Putamen (tissue), 1 donor: ENCODE measurements around the gene P4HA1.
"Not testable (repeated sequence)": the region's sequence is repeated elsewhere in the genome, so short reads cannot be mapped to it uniquely, and the experiment has no call there.

Source experiments
- DNase-seq: peaks from one replicate; pipeline ENCODE4 v3.0.0-alpha.2; 2016; ENCODE audit warnings: low spot score

Gene P4HA1

DNA sequence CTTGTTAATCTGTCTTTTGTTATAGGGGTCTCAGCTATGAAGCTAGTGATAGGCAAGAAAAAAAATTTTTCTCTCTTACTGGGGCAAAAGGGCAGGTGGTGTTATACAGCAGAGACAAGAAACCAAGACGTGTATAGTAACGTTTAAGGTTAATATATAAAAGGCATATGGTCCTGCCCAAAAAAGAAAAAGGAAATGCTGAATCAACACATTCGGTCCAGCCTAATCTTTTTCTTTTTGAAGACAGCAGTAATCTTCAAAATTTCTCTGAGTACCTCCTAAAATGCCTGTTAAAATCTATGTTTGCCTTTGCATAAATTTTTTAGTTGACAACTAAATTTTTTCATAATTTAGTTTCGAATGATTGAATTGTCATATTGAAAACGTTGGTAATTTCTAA is 54.5 kb downstream of the P4HA1 start:
- no peak for DNase-seq

DNA sequence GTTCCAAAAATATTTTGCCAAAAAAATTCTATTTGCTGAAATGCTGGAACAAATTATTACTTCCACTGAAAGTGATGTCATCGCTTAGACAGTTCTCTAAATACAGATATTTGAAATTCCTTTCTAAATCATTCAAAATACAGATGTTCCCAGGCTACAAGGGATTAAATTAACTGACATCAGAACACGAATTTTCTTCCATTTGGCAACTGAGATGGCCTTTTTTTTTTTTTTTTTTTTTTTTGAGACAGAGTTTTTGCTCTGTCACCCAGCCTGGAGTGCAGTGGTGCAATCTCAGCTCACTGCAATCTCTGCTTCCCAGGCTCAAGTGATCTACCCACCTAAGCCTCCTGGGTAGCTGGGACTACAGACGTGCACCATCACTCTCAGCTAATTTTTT is 57.0 kb downstream of the P4HA1 start:
- no peak for DNase-seq

DNA sequence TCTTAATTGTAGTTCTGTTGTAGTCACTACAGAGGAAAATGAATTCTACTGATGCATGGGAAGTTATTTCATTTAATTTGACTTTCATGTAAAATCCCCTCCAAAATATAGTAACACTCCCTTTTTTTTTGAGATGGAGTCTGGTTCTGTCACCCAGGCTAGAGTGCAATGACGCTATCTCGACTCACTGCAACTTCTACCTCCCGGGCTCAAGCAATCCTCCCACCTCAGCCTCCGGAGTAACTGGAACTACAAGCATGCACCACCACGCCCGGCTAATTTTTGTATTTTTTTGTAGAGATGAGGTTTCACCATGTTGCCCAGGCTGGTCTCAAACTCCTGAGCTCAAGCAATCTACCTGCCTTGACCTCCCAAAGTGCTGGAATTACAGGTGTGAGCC is 60.4 kb downstream of the P4HA1 start:
- not testable (repeated sequence) for DNase-seq

DNA sequence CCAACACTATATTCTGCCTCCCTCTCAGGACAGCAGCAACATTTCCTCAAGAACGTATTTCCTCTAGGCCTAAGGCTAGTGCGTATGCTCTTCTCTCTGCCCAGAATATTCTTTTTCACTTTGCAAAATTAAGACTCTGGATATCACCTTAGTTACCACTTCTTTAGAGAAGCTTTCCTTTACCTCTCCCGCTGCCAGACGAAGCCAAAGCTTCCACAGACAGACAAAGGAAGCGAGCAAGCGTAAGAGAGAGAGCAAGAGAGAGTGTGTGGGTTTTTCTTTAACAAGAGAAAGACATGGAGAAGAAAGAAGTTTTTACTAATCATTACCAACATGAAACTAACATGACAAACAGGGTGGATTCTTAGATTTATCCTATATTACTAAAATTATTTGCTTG is 64.1 kb downstream of the P4HA1 start:
- DNase-seq: no peak

DNA sequence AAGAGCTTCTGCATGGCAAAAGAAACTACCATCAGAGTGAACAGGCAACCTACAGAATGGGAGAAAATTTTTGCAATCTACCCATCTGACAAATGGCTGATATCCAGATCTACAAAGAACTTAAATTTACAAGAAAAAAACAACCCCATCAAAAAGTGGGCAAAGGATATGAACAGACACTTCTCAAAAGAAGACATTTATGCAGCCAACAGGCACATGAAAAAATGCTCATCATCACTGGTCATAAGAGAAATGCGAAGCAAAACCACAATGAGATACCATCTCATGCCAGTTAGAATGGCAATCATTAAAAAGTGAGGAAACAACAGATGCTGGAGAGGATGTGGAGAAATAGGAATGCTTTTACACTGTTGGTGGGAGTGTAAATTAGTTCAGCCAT is 70.0 kb downstream of the P4HA1 start:
- not testable (repeated sequence) for DNase-seq

DNA sequence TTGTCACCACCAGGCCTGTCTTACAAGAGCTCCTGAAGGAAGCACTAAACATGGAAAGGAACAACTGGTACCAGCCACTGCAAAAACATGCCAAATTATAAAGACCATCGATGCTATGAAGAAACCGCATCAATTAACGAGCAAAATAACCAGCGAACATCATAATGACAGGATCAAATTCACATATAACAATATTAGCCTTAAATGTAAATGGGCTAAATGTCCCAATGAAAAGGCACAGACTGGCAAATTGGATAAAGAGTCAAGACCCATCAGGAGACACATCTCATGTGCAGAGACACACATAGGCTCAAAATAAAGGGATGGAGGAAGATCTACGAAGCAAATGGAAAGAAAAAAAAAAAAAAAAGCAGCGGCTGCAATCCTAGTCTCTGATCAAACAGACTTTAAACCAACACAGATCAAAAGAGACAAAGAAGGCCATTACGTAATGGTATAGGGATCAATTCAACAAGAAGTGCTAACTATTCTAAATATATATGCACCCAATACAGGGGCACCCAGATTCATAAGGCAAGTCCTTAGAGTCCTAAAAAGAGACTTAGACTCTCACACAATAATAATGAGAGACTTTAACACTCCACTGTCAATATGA is 73.1 kb downstream of the P4HA1 start:
- DNase-seq: not testable (repeated sequence)

DNA sequence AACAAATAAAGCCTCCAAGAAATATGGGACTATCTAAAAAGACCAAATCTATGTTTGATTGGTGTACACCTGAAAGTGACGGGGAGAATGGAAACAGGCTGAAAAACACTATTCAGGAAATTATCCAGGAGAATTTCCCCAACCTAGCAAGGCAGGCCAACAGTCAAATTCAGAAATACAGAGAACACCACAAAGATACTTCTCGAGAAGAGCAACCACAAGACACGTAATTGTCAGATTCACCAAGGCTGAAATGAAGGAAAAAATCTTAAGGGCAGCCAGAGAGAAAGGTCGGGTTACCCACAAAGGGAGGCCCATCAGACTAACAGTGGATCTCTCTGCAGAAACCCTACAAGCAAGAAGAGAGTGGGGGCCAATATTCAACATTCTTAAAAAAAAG is 73.7 kb downstream of the P4HA1 start:
- not testable (repeated sequence) for DNase-seq

DNA sequence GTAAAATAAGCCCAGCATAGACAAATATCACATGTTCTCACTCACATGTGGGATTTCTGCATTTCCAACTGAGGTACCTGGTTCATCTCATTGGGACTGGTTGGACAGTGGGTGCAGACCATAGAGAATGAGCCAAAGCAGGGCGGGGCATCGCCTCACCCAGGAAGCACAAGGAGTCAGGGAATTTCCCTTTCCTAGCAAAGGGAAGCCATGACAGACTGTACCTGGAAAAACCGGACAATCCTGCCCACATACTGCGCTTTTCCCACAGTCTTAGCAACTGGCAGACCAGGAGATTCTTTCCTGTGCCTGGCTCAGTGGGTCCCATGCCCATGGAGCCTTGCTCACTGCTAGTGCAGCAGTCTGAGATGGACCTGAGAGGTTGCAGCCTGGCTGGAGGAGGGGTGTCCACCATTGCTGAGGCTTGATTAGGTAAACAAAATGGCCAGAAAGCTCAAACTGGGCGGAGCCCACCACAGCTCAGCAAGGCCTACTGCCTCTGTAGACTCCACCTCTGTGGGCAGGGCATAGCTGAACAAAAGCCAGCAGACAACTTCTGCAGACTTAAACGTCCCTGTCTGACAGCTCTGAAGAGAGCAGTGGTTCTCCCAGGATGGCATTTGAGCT is 75.0 kb downstream of the P4HA1 start:
- DNase-seq: not testable (repeated sequence)

DNA sequence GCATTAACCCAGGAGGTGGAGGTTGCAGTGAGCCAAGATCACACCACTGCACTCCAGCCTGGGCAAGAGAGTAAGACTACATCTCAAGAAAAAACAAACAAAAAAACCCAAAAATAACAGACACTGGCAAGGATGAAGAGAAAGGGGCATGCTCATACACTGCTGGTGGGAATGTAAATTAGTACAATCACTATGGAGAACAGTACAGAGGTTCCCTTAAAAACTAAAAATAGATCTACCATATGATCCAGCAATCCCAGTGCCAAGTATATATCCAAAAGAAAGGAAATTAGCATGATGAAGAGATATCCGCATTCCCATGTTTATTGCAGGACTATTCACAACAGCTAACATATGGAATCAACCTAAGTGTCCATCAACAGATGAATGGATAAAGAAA is 75.6 kb downstream of the P4HA1 start:
- DNase-seq: no peak

DNA sequence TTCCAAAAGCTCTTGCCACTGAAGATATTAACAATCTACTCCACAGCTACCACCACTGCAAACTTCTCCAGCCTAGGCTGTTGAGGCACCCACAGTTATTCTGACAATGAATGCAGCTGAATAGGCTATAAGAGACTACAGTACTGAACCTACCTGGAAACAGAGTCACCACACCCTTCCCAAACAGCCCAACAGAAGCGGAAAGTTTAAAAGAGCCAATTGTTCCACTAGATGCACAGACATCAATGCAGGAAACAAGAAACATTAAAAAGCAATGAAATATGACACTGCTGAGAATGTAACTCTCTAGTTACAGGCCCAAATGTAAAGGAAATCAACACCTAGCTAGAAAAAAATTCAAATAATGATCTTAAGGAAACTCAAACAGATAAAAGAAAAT is 77.6 kb downstream of the P4HA1 start:
- DNase-seq: no peak

DNA sequence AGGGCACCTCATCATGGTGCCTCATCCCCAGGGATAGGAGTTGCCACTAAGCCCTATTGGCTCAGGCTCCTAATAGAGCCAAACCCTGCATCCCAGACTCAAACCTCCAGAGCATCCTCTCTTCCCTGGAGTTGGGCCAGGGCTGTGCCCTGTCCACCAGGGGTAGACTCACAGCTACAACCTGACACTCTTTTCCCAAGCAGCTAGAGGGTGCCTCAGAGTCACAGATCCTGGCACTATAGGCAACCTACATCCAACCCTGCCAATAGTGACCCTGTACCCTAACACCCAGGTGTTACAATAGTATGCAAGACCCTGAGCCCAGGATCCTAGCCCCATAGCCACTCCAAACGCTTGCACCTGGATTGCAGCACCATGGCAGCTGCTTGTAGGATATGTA is 78.0 kb downstream of the P4HA1 start:
- DNase-seq: no peak

DNA sequence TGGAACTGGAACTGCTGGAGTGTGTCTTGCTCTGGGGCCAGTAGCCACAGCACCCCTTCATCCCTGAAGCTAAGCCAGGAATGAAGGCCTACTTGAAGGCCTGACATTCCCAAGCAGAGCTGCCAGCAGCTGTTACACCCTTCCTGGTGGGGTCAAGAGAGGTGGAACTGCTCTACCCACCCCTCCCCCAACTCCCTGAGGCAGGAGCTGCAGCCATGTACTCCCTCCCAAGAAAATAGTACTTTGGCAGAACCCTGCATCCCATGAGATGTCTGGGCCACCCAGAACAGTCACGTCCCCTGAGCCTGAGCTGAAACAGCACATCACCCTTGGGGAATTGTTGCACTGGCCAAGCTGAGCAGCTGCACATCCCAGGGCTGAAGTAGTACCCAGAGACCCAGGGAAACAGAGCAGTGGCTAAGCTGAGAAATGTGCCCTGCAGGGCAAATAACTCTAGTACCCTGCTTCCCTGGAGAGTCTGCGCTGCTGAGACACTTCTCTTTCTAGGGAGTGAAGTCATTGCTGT is 78.6 kb downstream of the P4HA1 start:
- no peak for DNase-seq

DNA sequence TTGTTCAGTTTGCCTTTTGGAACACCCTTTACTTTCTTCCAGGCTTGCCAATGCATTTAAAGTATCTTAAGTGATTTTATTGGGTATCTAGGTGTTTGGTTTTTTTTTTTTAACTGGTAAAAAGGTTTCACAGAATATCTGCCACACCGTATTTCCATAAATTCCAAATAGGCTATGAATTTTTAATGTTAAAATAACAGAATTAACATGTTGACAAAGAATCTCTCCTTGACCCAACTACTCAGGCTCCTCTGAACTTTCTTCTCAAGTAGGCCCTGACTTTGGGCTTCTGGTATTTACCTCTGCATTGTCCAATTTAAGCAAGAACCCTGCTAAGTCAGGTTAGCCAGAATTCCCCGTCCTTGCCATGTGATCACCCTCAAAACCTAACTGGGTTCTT is 80.9 kb downstream of the P4HA1 start:
- DNase-seq: no peak

DNA sequence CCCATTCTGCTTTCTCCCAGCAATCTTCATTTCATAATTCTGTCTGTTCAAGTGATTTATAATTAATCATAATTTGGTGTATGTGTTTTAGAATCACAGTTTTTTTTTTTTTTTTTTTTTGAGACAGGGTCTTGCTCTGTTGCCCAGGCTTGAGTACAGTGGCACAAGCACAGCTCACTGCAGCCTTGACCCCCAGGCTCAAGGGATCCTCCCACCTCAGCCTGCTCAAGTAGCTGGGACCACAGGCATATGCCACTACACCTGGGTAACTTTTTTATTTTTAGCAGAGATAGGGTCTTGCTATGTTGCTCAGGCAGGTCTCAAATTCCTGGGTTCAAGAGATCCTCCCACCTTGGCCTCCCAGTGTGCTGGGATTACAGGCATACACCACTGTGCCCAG is 92.8 kb downstream of the P4HA1 start:
- no peak for DNase-seq

DNA sequence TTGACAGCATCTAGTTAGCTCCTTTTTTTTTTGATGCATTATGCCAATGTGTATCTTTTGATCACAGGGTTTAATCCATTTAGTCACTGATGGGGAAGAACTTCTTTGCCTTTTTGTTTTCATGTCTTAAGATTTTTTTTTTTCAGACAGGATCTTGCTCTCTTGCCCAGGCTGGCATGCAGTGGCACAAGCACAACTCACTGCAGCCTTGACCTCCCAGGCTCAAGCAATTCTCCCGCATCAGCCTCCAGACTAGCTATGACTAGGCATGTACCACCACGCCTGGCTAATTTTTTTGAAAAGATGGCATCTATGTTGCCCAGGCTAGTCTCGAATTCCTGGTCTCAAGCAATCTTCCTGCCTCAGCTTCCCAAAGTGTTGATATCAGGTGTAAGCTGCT is 95.7 kb downstream of the P4HA1 start:
- no peak for DNase-seq

DNA sequence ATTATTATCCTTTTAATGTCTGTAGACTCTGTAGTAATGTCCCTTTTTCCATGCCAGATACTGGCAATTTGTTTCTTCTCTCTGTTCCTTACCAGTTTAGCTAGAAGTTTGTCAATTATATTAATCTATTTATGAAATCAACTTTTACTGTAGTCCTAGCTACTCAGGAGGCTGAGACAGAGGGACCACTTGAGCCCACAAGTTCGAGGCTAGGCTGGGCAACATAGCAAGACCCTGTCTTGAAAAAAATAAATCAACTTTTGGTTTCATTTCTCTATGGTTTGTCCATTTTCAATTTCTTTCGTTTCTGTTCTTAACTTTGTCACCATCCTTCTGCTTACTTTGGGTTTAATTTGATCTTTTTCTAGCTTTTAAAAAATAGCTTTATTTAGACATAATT is 99.6 kb downstream of the P4HA1 start:
- no peak for DNase-seq

DNA sequence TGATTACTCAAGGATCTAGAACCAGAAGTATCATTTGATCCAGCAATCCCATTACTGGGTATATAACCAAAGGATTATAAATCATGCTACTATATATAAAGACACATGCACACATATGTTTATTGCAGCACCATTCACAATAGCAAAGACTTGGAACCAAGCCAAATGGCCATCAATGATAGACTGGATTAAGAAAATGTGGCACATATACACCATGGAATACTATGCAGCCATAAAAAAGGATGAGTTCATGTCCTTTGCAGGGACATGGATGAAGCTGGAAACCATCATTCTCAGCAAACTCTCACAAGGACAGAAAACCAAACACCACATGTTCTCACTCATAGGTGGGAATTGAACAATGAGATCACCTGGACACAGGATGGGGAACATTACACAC is 101.2 kb downstream of the P4HA1 start:
- not testable (repeated sequence) for DNase-seq

DNA sequence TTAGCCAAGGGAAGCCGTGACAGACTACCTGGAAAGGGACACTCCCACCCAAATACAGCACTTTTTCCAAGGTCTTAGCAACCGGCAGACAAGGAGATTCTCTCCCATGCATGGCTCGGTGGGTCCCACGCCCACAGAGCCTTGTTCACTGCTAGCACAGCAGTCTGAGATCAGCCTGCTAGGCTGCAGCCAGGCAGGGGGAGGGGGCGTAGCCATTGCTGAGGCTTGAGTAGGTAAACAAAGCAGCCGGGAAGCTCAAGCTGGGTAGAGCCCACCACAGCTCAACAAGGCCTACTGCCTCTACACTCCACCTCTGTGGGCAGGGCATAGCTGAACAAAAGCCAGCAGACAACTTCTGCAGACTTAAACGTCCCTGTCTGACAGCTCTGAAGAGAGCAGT is 106.9 kb downstream of the P4HA1 start:
- DNase-seq: not testable (repeated sequence)

DNA sequence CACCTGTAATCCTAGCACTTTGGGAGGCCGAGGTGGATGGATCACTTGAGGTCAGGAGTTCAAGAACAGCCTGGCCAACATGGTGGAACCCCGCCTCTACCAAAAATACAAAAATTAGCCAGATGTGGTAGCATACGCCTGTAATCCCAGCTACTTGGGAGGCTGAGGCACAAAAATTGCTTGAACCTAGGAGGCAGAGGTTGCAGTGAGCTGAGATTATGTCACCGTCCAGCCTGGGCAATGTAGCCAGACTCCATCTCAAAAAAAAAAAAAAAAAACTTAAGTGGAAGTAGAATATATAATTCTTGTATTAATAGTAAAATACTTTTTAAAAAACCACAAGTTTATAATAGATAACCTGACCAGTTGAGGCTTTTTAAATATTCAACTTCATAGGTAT is 112.0 kb downstream of the P4HA1 start:
- not testable (repeated sequence) for DNase-seq

DNA sequence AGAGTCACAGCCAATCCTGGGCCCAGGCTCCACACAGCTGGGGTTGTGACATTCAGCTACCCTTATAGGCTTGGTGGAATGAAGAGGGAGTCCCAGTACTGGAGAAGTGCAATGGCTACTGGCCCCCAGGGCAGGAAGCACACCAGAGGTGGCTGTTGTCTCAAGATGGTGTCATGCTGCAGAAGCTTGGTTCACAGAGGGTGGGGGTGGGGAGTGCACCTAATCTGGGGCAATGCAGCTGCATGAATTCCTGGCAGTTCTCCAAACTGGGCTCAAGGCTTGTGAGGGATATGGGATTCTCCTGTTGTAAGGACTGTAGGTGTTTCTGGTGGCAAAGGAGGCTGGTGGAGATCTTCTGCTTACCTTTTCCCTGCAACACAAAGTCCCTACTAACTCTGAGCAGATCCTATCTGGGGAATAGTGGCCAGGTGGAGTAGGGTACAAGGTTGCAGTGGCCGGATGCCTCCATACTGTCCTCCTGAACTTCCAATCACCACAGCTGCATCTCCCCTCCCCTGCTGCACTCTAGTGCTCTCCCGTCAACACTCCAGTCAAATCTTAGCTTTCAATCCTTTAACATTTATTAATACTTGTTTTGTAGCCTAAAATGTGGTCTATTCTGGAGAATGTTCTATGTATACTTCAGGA is 114.7 kb downstream of the P4HA1 start:
- no peak for DNase-seq

DNA sequence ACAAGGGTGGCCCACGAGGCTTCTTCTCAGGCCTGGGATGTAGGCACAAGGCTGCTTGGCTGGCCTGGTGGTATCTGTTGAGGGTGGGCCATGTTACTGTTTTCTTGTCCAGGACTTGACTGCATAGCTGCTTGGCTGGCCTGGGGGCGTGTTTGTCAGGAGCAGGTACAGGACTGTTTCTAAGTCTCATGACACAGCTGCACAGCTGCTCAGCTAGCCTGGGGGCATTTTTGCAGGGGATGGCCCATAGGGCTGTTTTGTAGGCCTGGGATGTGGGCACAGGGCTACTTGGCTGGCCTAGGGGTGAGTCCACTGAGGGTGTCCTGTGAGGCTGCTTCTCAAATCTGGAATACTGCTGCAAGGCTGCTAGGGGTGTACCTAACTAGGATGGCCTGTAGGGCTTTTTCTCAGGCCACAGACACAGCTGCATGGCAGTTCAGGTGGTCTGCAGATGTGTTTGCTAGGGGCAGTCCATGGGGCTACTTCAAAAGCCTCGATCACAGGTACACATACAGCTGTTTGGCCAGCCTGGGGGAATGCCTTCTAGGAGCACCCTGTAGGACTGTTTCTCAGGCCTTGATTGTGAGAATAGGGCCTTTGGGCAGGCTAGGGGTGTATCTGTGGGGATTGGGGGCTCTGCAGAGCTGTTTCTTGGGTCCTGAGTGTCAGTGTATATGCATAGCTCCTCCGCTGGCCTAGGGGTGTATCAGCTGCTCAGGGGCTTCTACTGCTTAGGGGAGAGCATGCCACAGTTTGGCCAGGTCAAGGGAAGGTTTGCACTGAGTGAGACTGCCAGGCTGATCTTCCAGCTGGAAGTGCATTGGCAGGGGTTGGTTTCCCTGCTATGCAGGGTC is 115.4 kb downstream of the P4HA1 start:
- DNase-seq: no peak

DNA sequence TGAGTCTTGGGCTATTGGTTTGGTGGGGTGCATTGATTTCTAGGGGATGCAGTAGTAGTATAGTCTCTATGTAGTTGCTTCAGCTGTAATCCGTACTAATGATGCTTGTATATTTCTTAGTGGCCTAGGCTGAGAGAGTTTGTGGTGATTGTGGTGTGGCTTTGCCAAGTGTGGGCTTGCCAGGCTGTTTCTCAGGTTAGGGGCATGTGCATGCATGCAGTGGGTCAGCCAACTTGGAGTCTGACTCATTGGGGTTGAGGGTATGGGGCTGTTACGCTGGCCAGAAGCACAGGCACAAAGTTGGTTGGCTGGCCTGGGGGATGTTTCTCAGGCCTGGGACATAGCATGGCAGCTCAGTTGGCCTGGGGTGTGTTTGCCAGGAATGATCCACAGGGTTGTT is 116.3 kb downstream of the P4HA1 start:
- DNase-seq: no peak

DNA sequence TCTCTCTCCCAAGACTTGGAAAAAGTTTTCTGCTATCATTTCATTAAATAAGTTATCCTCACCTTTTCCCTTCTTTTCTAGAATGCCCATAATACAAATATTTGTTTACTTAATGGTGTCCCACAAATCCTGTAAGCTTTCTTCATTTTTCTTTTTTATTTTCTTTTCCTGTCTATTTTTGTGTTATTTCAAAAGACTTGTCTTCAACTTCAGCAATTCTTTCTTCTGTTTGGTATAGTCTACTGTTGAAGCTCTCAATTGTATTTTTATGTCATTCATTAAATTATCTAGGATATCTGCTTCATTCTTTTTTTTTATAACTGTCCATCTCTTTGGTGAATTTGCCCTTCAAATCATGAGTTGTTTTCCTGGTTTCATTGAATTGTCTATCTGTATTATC is 117.0 kb downstream of the P4HA1 start:
- no peak for DNase-seq
